ENCODE results near the gene DDX27. TPM values are rescaled to one million over a fixed set of nuclear protein-coding genes. Genes with fewer than 3 reads are reported as not detected.

The DDX27 gene
- total and polyA plus RNA-seq, 2 of the 8 experiments (the other 6 are each of a cell fraction or from before 2014, with no cell fraction given), result 42.7 to 51.0 TPM

GRCh38 chr20:49275636-49276035 is 56.4 kb downstream of the DDX27 start:
- Histone ChIP-seq H3K9me3 (ENCODE audit: insufficient read depth in 2 of 2, low read depth in 1 of 2, low read length in 1 of 2) (no peaks in the 10 kb centered on the region), H2AK5ac (ENCODE audit: low read depth, low read length) (no peak overlapping the region), H2AFZ (ENCODE audit: low read length) (no peak overlapping the region), H2BK12ac (ENCODE audit: low read depth, low read length) (no peak overlapping the region), H4K20me1 (replicated peaks in 1 of 2; ENCODE audit: control insufficient read depth in 1 of 2, insufficient read depth in 2 of 2, low read length in 2 of 2) (peaks cover 10 to 13% of the 10 kb centered on the region in 2 experiments), H4K91ac (replicated peaks; ENCODE audit: insufficient read length, low read length) (no peak overlapping the region), H3K14ac (ENCODE audit: insufficient read length) (no peak overlapping the region), H3K79me2 (ENCODE audit: control insufficient read depth in 1 of 2, insufficient read depth in 2 of 2, low read length in 2 of 2) (peaks cover 19 to 53% of the 10 kb centered on the region in 2 experiments), H3K27me3 (replicated peaks in 1 of 4; ENCODE audit: control insufficient read depth in 3 of 4, extremely low read depth in 1 of 4, insufficient read depth in 3 of 4, low read length in 3 of 4) (peaks cover 0 to 1% (median 0%) of the 10 kb centered on the region in 4 experiments; a peak in 1 of 7 replicates), H2BK20ac (ENCODE audit: low read length) (no peak overlapping the region), H3K79me1 (ENCODE audit: low read depth, low read length) (peaks cover 6% of the 10 kb centered on the region), H3K4me3 (ENCODE audit: extremely low read depth in 1 of 4, insufficient read depth in 2 of 4, low read depth in 3 of 4, low read length in 4 of 4) (no peak overlapping the region), H3K18ac (ENCODE audit: extremely low read depth, low read length) (no peak overlapping the region), H3K36me3 (ENCODE audit: control insufficient read depth in 2 of 4, insufficient read depth in 4 of 4, low read length in 3 of 4) (peaks cover 20 to 49% (median 35%) of the 10 kb centered on the region in 4 experiments), H3K56ac (replicated peaks; ENCODE audit: insufficient read length, low read depth, low read length) (no peak overlapping the region), H3K9ac (replicated peaks in 1 of 4; ENCODE audit: extremely low read depth in 1 of 4, low read depth in 3 of 4, low read length in 3 of 4) (no peak overlapping the region), H3K27ac (ENCODE audit: low read depth, low read length) (no peak overlapping the region), H4K5ac (ENCODE audit: insufficient read length, low read depth, low read length) (no peak overlapping the region), H3K23ac (ENCODE audit: insufficient read length) (no peak overlapping the region), H3K4me1 (replicated peaks in 1 of 4; ENCODE audit: control insufficient read depth in 3 of 4, insufficient read depth in 4 of 4, low read length in 3 of 4) (peaks cover 0 to 2% (median 0%) of the 10 kb centered on the region in 4 experiments; a peak in 1 of 7 replicates), H3K4ac (replicated peaks; ENCODE audit: insufficient read length, low read depth, low read length) (no peak overlapping the region), H3K4me2 (ENCODE audit: insufficient read depth in 1 of 2, low read depth in 2 of 2, low read length in 2 of 2) (no peak overlapping the region), H3K23me2 (ENCODE audit: low read depth, low read length) (peaks cover 10% of the 10 kb centered on the region), H2BK5ac (ENCODE audit: low read depth, low read length) (no peak overlapping the region), H4K8ac (ENCODE audit: extremely low read depth, insufficient read depth, low read length) (no peak overlapping the region), H2BK15ac (ENCODE audit: low read length) (no peak overlapping the region), H2BK120ac (replicated peaks; ENCODE audit: low read depth, low read length) (no peak overlapping the region)
- ChIA-PET POLR2A (ENCODE audit: partially characterized antibody) (interaction anchor here (1.0 to 18.5 kb wide), 6 partner anchors 7 to 56 kb away, joined by 3 to 1132 read pairs (median 59); partner anchors contain the start of gene DDX27), CTCF (ENCODE audit: partially characterized antibody) (interaction anchor here (1.5 kb wide), 2 partner anchors 45 to 48 kb away, joined by 5 to 8 read pairs; no protein-coding TSS in a partner anchor)
- 96% methylated on average over 2 of the region's 2 CpGs; no CpG with 5 or more reads in 1 of the 2 experiments for WGBS, 2 experiments (ENCODE audit: extremely low coverage in 1 of 2, insufficient coverage in 1 of 2, insufficient read length in 1 of 2, insufficient replicate concordance in 2 of 2, low coverage in 1 of 2, low lambda C conversion rate in 2 of 2, missing lambda C conversion rate in 1 of 2)
- FAIRE-seq (no peak), DNase-seq (ENCODE audit: low read depth in 1 of 2, low spot score in 2 of 2) (no peak)
- TF ChIP-seq TBP (IDR thresholded peaks at IDR 0.05; ENCODE audit: low read depth, low read length) (no peak), ZNF274 (IDR thresholded peaks at IDR 0.05; ENCODE audit: borderline replicate concordance, extremely low read depth, low read length) (no peak)

Data from H1 (cell line).